Measurements from ENCODE around the gene LENG1. TPM values are rescaled to one million over a fixed set of nuclear protein-coding genes. Genes with fewer than 3 reads are reported as not detected.
A peak's percentile ranks its signal among the peaks of the same experiment; 100 is the strongest.

LENG1 gene
- total and polyA plus RNA-seq, 9 of the 15 experiments (the other 6 are each of a cell fraction or from before 2014, with no cell fraction given), result 0.30 to 10.5 (median 4.7) TPM

- TF ChIP-seq RBM25 (IDR thresholded peaks at IDR 0.05; ENCODE audit: low read depth, low read length, severe bottlenecking) (no peak), ILK (tag; IDR thresholded peaks at IDR 0.05; ENCODE audit: borderline replicate concordance, low read depth) (no peak), SLC30A9 (CRISPR knock-in tag; IDR thresholded peaks at IDR 0.05) (no peak), POLR2H (tag; IDR thresholded peaks at IDR 0.05; ENCODE audit: low read depth) (peak; percentile 74), DEAF1 (CRISPR knock-in tag; IDR thresholded peaks at IDR 0.05) (peak; percentile 98), ZMIZ1 (IDR thresholded peaks at IDR 0.05; ENCODE audit: low read depth in 2 of 2, low read length in 2 of 2) (no peak), NFIC (IDR thresholded peaks at IDR 0.05) (0 out of 2 replicates have a peak, but pooled peaks have one; percentile 9), KDM4B (IDR thresholded peaks at IDR 0.05; ENCODE audit: borderline replicate concordance in 2 of 2, low read depth in 1 of 2) (no peak), SNRNP70 (optimal IDR thresholded peaks at IDR 0.05; ENCODE audit: low read depth, low read length) (no peak), TGIF2 (CRISPR knock-in tag; IDR thresholded peaks at IDR 0.05) (no peak), AFF4 (CRISPR knock-in tag; IDR thresholded peaks at IDR 0.05) (peak; percentile 79; the same call in 1 of the 2 replicates), MAFG (tag; conservative IDR thresholded peaks at IDR 0.05) (no peak), ZNF707 (CRISPR knock-in tag; conservative IDR thresholded peaks at IDR 0.05) (no peak), ARID1B (IDR thresholded peaks at IDR 0.05) (peak; percentile 57; the same call in 1 of the 2 replicates), NRF1 (conservative IDR thresholded peaks at IDR 0.05 in 1 of 2, IDR thresholded peaks at IDR 0.05 in 1 of 2) (peak; percentile 92 to 93), TARDBP (IDR thresholded peaks at IDR 0.05) (no peak), SMAD1 (IDR thresholded peaks at IDR 0.05; ENCODE audit: low read depth, low read length, partially characterized antibody) (peak; percentile 13), LEF1 (IDR thresholded peaks at IDR 0.05) (no peak)
Observed at GRCh38 chr19:54189735-54190502, 30.4 kb upstream of the LENG1 start (continued).

All from K562 (cell line).